K562 (cell line): ENCODE results near the gene KCNN3. TPM values are rescaled to one million over a fixed set of nuclear protein-coding genes. Genes with fewer than 3 reads are reported as not detected.
A peak's percentile ranks its signal among the peaks of the same experiment; 100 is the strongest.

Experiments
- ATAC-seq: fragments of 200-7000 bp; cut with Tn5 transposase; 3 replicates; pipeline ENCODE4 v1.9.1; 2020; ENCODE audit warnings: moderate library complexity
- BruUV-seq: library from RNA; stranded (reverse); fragments of 400-500 nt; replicated peaks from 2 replicates; lab custom pipeline; 2021; lab: Mats Ljungman, UMichigan
- CTCF ChIA-PET: fragments of 300-600 bp; formaldehyde crosslinking; extraction: SDS; loops from one replicate; lab custom pipeline; 2021; ENCODE audit warnings: low intra/inter-chr PET ratio; lab: Yijun Ruan, JAX
- POLR2A ChIA-PET: fragments of 300-600, 350-650 bp; sonication (Branson Sonifier 250); formaldehyde crosslinking; extraction: SDS; loops from one replicate; lab custom pipeline; 2021; ENCODE audit warnings: antibody characterized with exemption, inconsistent platforms; lab: Yijun Ruan, JAX
- DNase-seq, 4 experiments: peaks; one replicate each; pipeline versions ENCODE4 v3.0.0 to v3.0.0-alpha.2; 2011 to 2018; ENCODE audit warnings: low spot score in 3 of 4, mixed read lengths in 3 of 4; ENCODE audit errors: extremely low read depth in 1 of 4
- FAIRE-seq: peaks from 2 replicates; lab custom pipeline; 2011; peaks lifted over from hg19 to GRCh38; lab: Jason Lieb, UNC
- H2AFZ ChIP-seq: 2 replicates; pipeline ENCODE4 v1.6.0; 2011; ENCODE audit warnings: low read depth, low read length, control low read depth, inconsistent platforms
- H3K27ac ChIP-seq: fragments of 200-600 bp; 3 replicates; pipeline ENCODE4 v1.8.0; 2011; ENCODE audit warnings: low read depth, mild to moderate bottlenecking, control low read depth, inconsistent platforms, low read length, moderate library complexity, mixed read lengths; ENCODE audit errors: extremely low read depth
- H3K27me3 ChIP-seq, 2 experiments: fragments of 300-600 bp in 1 of 2; 2 replicates in 1 of 2; 3 replicates in 1 of 2; pipeline versions ENCODE4 v1.6.0 to v1.8.0; 2011; ENCODE audit warnings: inconsistent platforms in 2 of 2, low read length in 2 of 2, mild to moderate bottlenecking in 1 of 2, mixed read lengths in 1 of 2, moderate library complexity in 1 of 2; ENCODE audit not compliant: control insufficient read depth in 2 of 2, insufficient read depth in 2 of 2
- H3K36me3 ChIP-seq: fragments of 300-600 bp; 3 replicates; pipeline ENCODE4 v1.8.0; 2011; ENCODE audit warnings: mild to moderate bottlenecking, low read length, inconsistent platforms; ENCODE audit not compliant: control insufficient read depth, insufficient read depth
- H3K4me1 ChIP-seq, 2 experiments: fragments of 200-600 bp in 1 of 2; replicated peaks in 1 of 2; 2 replicates in 1 of 2; 3 replicates in 1 of 2; pipeline versions ENCODE4 v1.5.1 to v1.8.0; 2011; ENCODE audit warnings: inconsistent platforms in 2 of 2, low read length in 2 of 2, mild to moderate bottlenecking in 1 of 2, mixed read lengths in 1 of 2, moderate library complexity in 1 of 2; ENCODE audit not compliant: control insufficient read depth in 2 of 2, insufficient read depth in 2 of 2
- H3K4me2 ChIP-seq: 2 replicates; pipeline ENCODE4 v1.6.1; 2011; ENCODE audit warnings: low read length, control low read depth, inconsistent platforms, mixed read lengths; ENCODE audit not compliant: insufficient read depth
- H3K4me3 ChIP-seq: fragments of 200-600 bp; sonication (generic), shearing (Covaris generic); 2 replicates; pipeline ENCODE4 v1.5.1; 2016; ENCODE audit warnings: control low read depth, inconsistent platforms
- H3K79me2 ChIP-seq: fragments of 200-600 bp; 3 replicates; pipeline ENCODE4 v1.8.0; 2011; ENCODE audit warnings: low read length, inconsistent platforms; ENCODE audit not compliant: control insufficient read depth, insufficient read depth
- H3K9ac ChIP-seq, 2 experiments: 2 replicates each; pipeline versions ENCODE4 v1.6.0 to v1.6.1; 2011; ENCODE audit warnings: low read depth in 2 of 2, low read length in 2 of 2, control low read depth in 1 of 2, inconsistent platforms in 1 of 2, mild to moderate bottlenecking in 1 of 2, mixed read lengths in 1 of 2; ENCODE audit not compliant: insufficient read depth in 1 of 2
- H3K9me1 ChIP-seq: one replicate; pipeline ENCODE4 v1.6.0; 2011; ENCODE audit warnings: inconsistent platforms, mild to moderate bottlenecking, low read length, moderate library complexity; ENCODE audit not compliant: control insufficient read depth, insufficient read depth
- H3K9me3 ChIP-seq: replicated peaks from 2 replicates; pipeline ENCODE4 v1.5.1; 2011; ENCODE audit warnings: low read depth, low read length, inconsistent platforms; ENCODE audit not compliant: control insufficient read depth, insufficient read depth
- H4K20me1 ChIP-seq: replicated peaks from 2 replicates; pipeline ENCODE4 v1.6.1; 2011; ENCODE audit warnings: low read length, inconsistent platforms, mixed read lengths; ENCODE audit not compliant: control insufficient read depth, insufficient read depth
- FIP1L1 ChIP-seq: fragments of 200-400 bp; formaldehyde crosslinking; IDR thresholded peaks from 2 replicates; pipeline ENCODE4 v1.6.1; 2018; ENCODE audit warnings: mild to moderate bottlenecking, low read depth, low read length; ENCODE audit not compliant: poor library complexity, severe bottlenecking
- HDAC2 ChIP-seq: fragments of 450-650 bp; IDR thresholded peaks from 2 replicates; pipeline ENCODE4 v1.6.1; 2016; ENCODE audit warnings: mild to moderate bottlenecking
- MTA1 ChIP-seq: fragments of 450-650 bp; IDR thresholded peaks from 2 replicates; pipeline ENCODE4 v1.6.1; 2017; ENCODE audit warnings: borderline replicate concordance
- NR2C2 ChIP-seq, 2 experiments: fragments of 200-800 bp in 1 of 2; sonication (Bioruptor generic) in 1 of 2; sonication (generic) in 1 of 2; formaldehyde crosslinking in 1 of 2; IDR thresholded peaks; 2 replicates each; pipeline versions ENCODE4 v1.6.1 to v1.8.0; 2016 to 2022; ENCODE audit warnings: mild to moderate bottlenecking in 1 of 2, missing compliant biosample characterization in 1 of 2, missing genetic modification characterization in 1 of 2, missing genetic modification reagents in 1 of 2
- NR2F6 ChIP-seq: fragments of 450-650 bp; formaldehyde crosslinking; IDR thresholded peaks from 2 replicates; pipeline ENCODE4 v1.4.0; 2020; ENCODE audit warnings: mild to moderate bottlenecking
- RBM22 ChIP-seq: fragments of 200-400 bp; formaldehyde crosslinking; IDR thresholded peaks from 2 replicates; pipeline ENCODE4 v1.6.1; 2018; ENCODE audit warnings: low read length, low read depth; ENCODE audit not compliant: poor library complexity, severe bottlenecking
- TFAM ChIP-seq: fragments of 250-450 bp; sonication (Bioruptor Pico); conservative IDR thresholded peaks from 2 replicates; pipeline ENCODE4 v1.5.0; 2021; ENCODE audit warnings: mild to moderate bottlenecking, moderate library complexity
- USF1 ChIP-seq: sonication (generic); formaldehyde crosslinking; IDR thresholded peaks from 2 replicates; pipeline ENCODE4 v1.9.0; 2022; ENCODE audit warnings: mild to moderate bottlenecking, missing genetic modification reagents
- ZNF263 ChIP-seq: sonication (generic); formaldehyde crosslinking; IDR thresholded peaks from 2 replicates; pipeline ENCODE4 v1.8.0; 2022; ENCODE audit warnings: mild to moderate bottlenecking, missing genetic modification reagents, borderline replicate concordance
- ZNF764 ChIP-seq: fragments of 250-450 bp; sonication (Bioruptor Pico); IDR thresholded peaks from 2 replicates; pipeline ENCODE4 v1.4.0; 2020; ENCODE audit warnings: low read depth, mild to moderate bottlenecking, moderate library complexity
- ZNF79 ChIP-seq: fragments of 250-450 bp; sonication (Bioruptor Pico); IDR thresholded peaks from 2 replicates; pipeline ENCODE4 v1.4.0; 2020; ENCODE audit warnings: low read depth, mild to moderate bottlenecking, moderate library complexity
- WGBS: fragments of 100-300 bp; shearing (Covaris generic); methylation state at CpG from one replicate; pipeline ENCODE4 v1.1.6; 2016; ENCODE audit warnings: low coverage, mixed read lengths; ENCODE audit not compliant: insufficient coverage; ENCODE audit errors: missing lambda C conversion rate; 5-methylcytosine and 5-hydroxymethylcytosine counted together
- in situ Hi-C: fragments of 300-500 bp; cut with MboI; formaldehyde crosslinking; loops from 4 replicates; pipeline ENCODE4 v1.15.0; 2018; ENCODE audit warnings: inconsistent platforms, mixed read lengths
- intact Hi-C: fragments of 100-400 bp; cut with micrococcal nuclease; formaldehyde crosslinking; loops from 2 replicates; pipeline ENCODE4 v1.14.2; 2022
- polyA plus RNA-seq, 8 experiments: library from polyadenylated mRNA; depleted of rRNA in 4 of 8; stranded (reverse) in 5 of 8; unstranded in 3 of 8; fragments of >200 nt; fragmentation: Nextera tagmentation in 2 of 8; fragmentation: Illumina TruSeq in 1 of 8; extraction: Ambion mirVana in 2 of 8; extraction: Trizol in 1 of 8; gene quantifications; 2 replicates each; pipeline versions ENCODE4 v1.2.1 to v1.2.3, GENCODE V29; 2011 to 2014; ENCODE audit warnings: inconsistent platforms in 1 of 8, missing spikeins in 1 of 8
- total RNA-seq, 7 experiments: library from RNA; depleted of rRNA in 6 of 7; stranded (reverse); fragments of >200 nt in 6 of 7; fragmentation: Illumina TruSeq in 2 of 7; extraction: Trizol in 2 of 7; gene quantifications; 2 replicates each; pipeline versions ENCODE4 v1.2.1 to v1.2.3, GENCODE V29; 2011 to 2021; ENCODE audit warnings: low replicate concordance in 1 of 7
- TF ChIP-seq, protein P1 (sequence below): fragments of 250-450 bp; sonication (Bioruptor Pico); IDR thresholded peaks from 2 replicates; pipeline ENCODE4 v1.8.0; 2021; ENCODE audit warnings: mild to moderate bottlenecking, moderate library complexity
- TF ChIP-seq, protein P2 (sequence below): sonication (generic); formaldehyde crosslinking; IDR thresholded peaks from 2 replicates; pipeline ENCODE4 v1.8.0; 2022; ENCODE audit warnings: missing genetic modification reagents, mild to moderate bottlenecking, moderate library complexity, borderline replicate concordance
- TF ChIP-seq, protein P3 (sequence below), 3 experiments: IDR thresholded peaks in 2 of 3; conservative IDR thresholded peaks in 1 of 3; 2 replicates each; pipeline ENCODE4 v1.5.1; 2011 to 2012; ENCODE audit warnings: low read length in 3 of 3, mild to moderate bottlenecking in 3 of 3, control low read depth in 2 of 3, improper control_type of control experiment in 1 of 3, inconsistent platforms in 1 of 3, low read depth in 1 of 3, mixed read lengths in 1 of 3, moderate library complexity in 1 of 3; ENCODE audit not compliant: insufficient read depth in 2 of 3

Gene KCNN3
- total and polyA plus RNA-seq, 9 of the 15 experiments (the other 6 are each of a cell fraction or from before 2014, with no cell fraction given) = 0.02 to 0.03 TPM; not detected in 7

DNA sequence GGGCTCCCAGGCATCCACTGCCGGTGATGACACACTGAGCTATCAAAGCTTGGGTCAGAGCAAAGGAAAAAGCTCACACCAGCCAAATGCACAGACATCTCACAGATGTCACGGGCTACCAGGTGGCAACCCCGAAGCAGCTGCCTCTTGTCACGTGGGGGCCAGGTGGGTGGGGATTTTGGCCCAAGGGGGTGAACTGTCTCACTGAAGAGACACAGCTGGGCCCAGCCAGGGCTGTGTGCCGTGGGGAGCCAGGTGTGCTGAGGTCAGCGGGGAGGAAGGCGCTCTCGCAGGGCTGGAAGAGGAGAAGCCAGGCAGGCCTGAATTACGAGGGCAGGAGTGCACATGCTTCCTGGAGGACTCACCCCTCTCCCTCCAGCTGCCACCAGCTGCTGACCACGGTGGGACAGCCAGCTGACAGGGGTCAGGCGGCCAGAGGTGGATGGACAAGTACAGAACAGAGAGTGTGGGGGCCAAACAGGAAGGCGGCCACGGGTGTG is 32.4 kb downstream of the KCNN3 start:
- ATAC-seq (no peak), DNase-seq (no peak), FAIRE-seq (no peak)
- Histone ChIP-seq H3K4me3 (no peak overlapping the region), H3K9ac (peak overlapping the region in 1 of 2 experiments; percentile 62; a peak in 1 of 4 replicates), H3K9me3 (no peaks in the 10 kb centered on the region), H3K27me3 (peaks cover 55 to 77% of the 10 kb centered on the region in 2 experiments), H3K27ac (no peak overlapping the region), H2AFZ (no peak overlapping the region), H3K79me2 (no peaks in the 10 kb centered on the region), H3K4me2 (no peak overlapping the region), H3K36me3 (no peaks in the 10 kb centered on the region), H3K4me1 (peaks cover 0 to 8% of the 10 kb centered on the region in 2 experiments; a peak in 2 of 5 replicates), H3K9me1 (no peaks in the 10 kb centered on the region), H4K20me1 (peaks cover 13% of the 10 kb centered on the region; the same call in 1 of the 2 replicates)
- WGBS = 15% methylated on average over 12 of the region's 13 CpGs
- in situ Hi-C loops = no loop called here
- intact Hi-C loops = no loop called here
- ChIA-PET POLR2A (interaction anchor here (0.5 to 1.5 kb wide), 6 partner anchors 7 to 157 kb away, joined by 3 to 7 read pairs (median 4); partner anchors contain the start of gene KCNN3), CTCF (no interaction called here)
- no TSS peak for BruUV-seq
- TF ChIP-seq FIP1L1 (no peak), ZNF764 (CRISPR knock-in tag) (no peak), MTA1 (no peak), RBM22 (no peak), USF1 (CRISPR knock-in tag) (peak; percentile 38; the same call in 1 of the 2 replicates), TFAM (CRISPR knock-in tag) (no peak), ZNF79 (no peak), NR2C2 (CRISPR knock-in tag; IDR thresholded peaks at IDR 0.05) (no peak), NR2C2 (tag; IDR thresholded peaks at IDR 0.05) (no peak), NR2F6 (CRISPR knock-in tag) (no peak), ZNF263 (CRISPR knock-in tag) (0 out of 2 replicates have a peak, but pooled peaks have one; percentile 10), HDAC2 (no peak)
- TF ChIP-seq, protein P1, sequence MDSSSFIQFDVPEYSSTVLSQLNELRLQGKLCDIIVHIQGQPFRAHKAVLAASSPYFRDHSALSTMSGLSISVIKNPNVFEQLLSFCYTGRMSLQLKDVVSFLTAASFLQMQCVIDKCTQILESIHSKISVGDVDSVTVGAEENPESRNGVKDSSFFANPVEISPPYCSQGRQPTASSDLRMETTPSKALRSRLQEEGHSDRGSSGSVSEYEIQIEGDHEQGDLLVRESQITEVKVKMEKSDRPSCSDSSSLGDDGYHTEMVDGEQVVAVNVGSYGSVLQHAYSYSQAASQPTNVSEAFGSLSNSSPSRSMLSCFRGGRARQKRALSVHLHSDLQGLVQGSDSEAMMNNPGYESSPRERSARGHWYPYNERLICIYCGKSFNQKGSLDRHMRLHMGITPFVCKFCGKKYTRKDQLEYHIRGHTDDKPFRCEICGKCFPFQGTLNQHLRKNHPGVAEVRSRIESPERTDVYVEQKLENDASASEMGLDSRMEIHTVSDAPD (CRISPR knock-in tag) = no peak
- TF ChIP-seq, protein P2, sequence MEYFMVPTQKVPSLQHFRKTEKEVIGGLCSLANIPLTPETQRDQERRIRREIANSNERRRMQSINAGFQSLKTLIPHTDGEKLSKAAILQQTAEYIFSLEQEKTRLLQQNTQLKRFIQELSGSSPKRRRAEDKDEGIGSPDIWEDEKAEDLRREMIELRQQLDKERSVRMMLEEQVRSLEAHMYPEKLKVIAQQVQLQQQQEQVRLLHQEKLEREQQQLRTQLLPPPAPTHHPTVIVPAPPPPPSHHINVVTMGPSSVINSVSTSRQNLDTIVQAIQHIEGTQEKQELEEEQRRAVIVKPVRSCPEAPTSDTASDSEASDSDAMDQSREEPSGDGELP (CRISPR knock-in tag) = peak; percentile 13; the same call in 1 of the 2 replicates
- TF ChIP-seq, protein P3, sequence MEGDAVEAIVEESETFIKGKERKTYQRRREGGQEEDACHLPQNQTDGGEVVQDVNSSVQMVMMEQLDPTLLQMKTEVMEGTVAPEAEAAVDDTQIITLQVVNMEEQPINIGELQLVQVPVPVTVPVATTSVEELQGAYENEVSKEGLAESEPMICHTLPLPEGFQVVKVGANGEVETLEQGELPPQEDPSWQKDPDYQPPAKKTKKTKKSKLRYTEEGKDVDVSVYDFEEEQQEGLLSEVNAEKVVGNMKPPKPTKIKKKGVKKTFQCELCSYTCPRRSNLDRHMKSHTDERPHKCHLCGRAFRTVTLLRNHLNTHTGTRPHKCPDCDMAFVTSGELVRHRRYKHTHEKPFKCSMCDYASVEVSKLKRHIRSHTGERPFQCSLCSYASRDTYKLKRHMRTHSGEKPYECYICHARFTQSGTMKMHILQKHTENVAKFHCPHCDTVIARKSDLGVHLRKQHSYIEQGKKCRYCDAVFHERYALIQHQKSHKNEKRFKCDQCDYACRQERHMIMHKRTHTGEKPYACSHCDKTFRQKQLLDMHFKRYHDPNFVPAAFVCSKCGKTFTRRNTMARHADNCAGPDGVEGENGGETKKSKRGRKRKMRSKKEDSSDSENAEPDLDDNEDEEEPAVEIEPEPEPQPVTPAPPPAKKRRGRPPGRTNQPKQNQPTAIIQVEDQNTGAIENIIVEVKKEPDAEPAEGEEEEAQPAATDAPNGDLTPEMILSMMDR (IDR thresholded peaks at IDR 0.05 in 2 of 3, conservative IDR thresholded peaks at IDR 0.05 in 1 of 3; ENCODE audit: insufficient read depth in 2 of 3, low read depth in 1 of 3, low read length in 3 of 3) = no peak
